OCI-LY7 (cell line): ENCODE measurements around the gene HCN4. TPM values are rescaled to one million over a fixed set of nuclear protein-coding genes. Genes with fewer than 3 reads are reported as not detected.

Source experiments
- BruUV-seq: library from RNA; stranded (reverse); fragments of 400-500 nt; replicated peaks from 2 replicates; lab custom pipeline; 2021; lab: Mats Ljungman, UMichigan
- CTCF ChIA-PET: fragments of 300-600 bp; sonication (Branson Sonifier 250); formaldehyde crosslinking; loops from one replicate; lab custom pipeline; 2022; ENCODE audit warnings: antibody characterized with exemption; ENCODE audit not compliant: unreplicated experiment; lab: Charles Lee
- POLR2A ChIA-PET: fragments of 300-600 bp; sonication (Branson Sonifier 250); formaldehyde crosslinking; loops from one replicate; lab custom pipeline; 2022; ENCODE audit warnings: antibody characterized with exemption; lab: Charles Lee
- DNase-seq: peaks from one replicate; pipeline ENCODE4 v3.0.0-alpha.2; 2015; ENCODE audit warnings: low spot score
- H2AFZ ChIP-seq: fragments of 200-600 bp; sonication (generic), shearing (Covaris generic); 2 replicates; pipeline ENCODE4 v1.6.1; 2014; ENCODE audit warnings: mild to moderate bottlenecking, antibody characterized with exemption, low read length, moderate library complexity
- H3K27ac ChIP-seq: fragments of 200-600 bp; sonication (generic); 2 replicates; pipeline ENCODE4 v1.5.1; 2014; ENCODE audit warnings: mixed run types, low read depth, mild to moderate bottlenecking, moderate library complexity, low read length, inconsistent platforms; ENCODE audit not compliant: poor library complexity, severe bottlenecking
- H3K36me3 ChIP-seq: fragments of 200-600 bp; sonication (generic); 2 replicates; pipeline ENCODE4 v1.6.1; 2014; ENCODE audit warnings: mild to moderate bottlenecking, antibody characterized with exemption, low read length, moderate library complexity, mixed read lengths; ENCODE audit not compliant: insufficient read depth
- H3K4me1 ChIP-seq: fragments of 200-600 bp; sonication (generic); 2 replicates; pipeline ENCODE4 v1.5.1; 2014; ENCODE audit warnings: mild to moderate bottlenecking, low read length; ENCODE audit not compliant: insufficient read depth, poor library complexity, severe bottlenecking
- H3K4me2 ChIP-seq: fragments of 200-600 bp; sonication (generic); 2 replicates; pipeline ENCODE4 v1.6.1; 2014; ENCODE audit warnings: mild to moderate bottlenecking, low read length
- H3K4me3 ChIP-seq: fragments of 200-600 bp; sonication (generic); 2 replicates; pipeline ENCODE4 v1.5.1; 2014; ENCODE audit warnings: mild to moderate bottlenecking, low read depth, low read length; ENCODE audit not compliant: poor library complexity, severe bottlenecking
- H3K79me2 ChIP-seq: fragments of 200-600 bp; sonication (generic); 2 replicates; pipeline ENCODE4 v1.6.1; 2016; ENCODE audit warnings: low read depth, mild to moderate bottlenecking, low read length, moderate library complexity, mixed read lengths; ENCODE audit not compliant: insufficient read depth
- H3K9me2 ChIP-seq: fragments of 200-600 bp; sonication (generic); 2 replicates; pipeline ENCODE4 v1.6.1; 2016; ENCODE audit warnings: mild to moderate bottlenecking, low read length, mixed read lengths; ENCODE audit not compliant: insufficient read depth
- H3K9me3 ChIP-seq: fragments of 200-600 bp; sonication (generic); 2 replicates; pipeline ENCODE4 v1.6.1; 2014; ENCODE audit warnings: mild to moderate bottlenecking, mixed run types, low read length, mixed read lengths
- H4K20me1 ChIP-seq: fragments of 200-600 bp; sonication (generic); 2 replicates; pipeline ENCODE4 v1.6.1; 2014; ENCODE audit warnings: mild to moderate bottlenecking, antibody characterized with exemption, low read length, moderate library complexity, mixed read lengths; ENCODE audit not compliant: insufficient read depth
- CTCF ChIP-seq: fragments of 200-600 bp; sonication (generic); conservative IDR thresholded peaks from 2 replicates; pipeline ENCODE4 v1.5.1; 2014; ENCODE audit warnings: mild to moderate bottlenecking, antibody characterized with exemption, low read length, moderate library complexity, mixed read lengths
- EZH2phosphoT487 ChIP-seq: fragments of 200-600 bp; sonication (generic); IDR thresholded peaks from 2 replicates; pipeline ENCODE4 v1.6.1; 2018; ENCODE audit warnings: low read depth, borderline replicate concordance, mild to moderate bottlenecking, mixed run types, antibody characterized with exemption, low read length, moderate library complexity, mixed read lengths
- intact Hi-C: fragments of 100-400 bp; cut with micrococcal nuclease; formaldehyde crosslinking; loops from one replicate; pipeline ENCODE4 v1.10.0; 2022; ENCODE audit not compliant: unreplicated experiment
- total RNA-seq, 2 experiments: library from RNA; depleted of rRNA in 1 of 2; stranded (reverse); fragments of >200 nt in 1 of 2; shearing (Covaris generic) in 1 of 2; gene quantifications; 2 replicates each; pipeline ENCODE4 v1.2.3, GENCODE V29; 2014 to 2022

HCN4 gene
- total RNA-seq, 2 experiments from 2014 or later, result not detected

- H4K20me1 ChIP-seq, result no peaks in the 10 kb centered on the region
- no peaks in the 10 kb centered on the region for H3K79me2 ChIP-seq
- no TSS peak for BruUV-seq
- no peak overlapping the region for H3K27ac ChIP-seq
- intact Hi-C loops, result no loop called here
- H3K36me3 ChIP-seq, result no peaks in the 10 kb centered on the region
- no peak overlapping the region for H3K4me3 ChIP-seq
- no peaks in the 10 kb centered on the region for H3K9me2 ChIP-seq
- no peak overlapping the region for H3K4me2 ChIP-seq
- H3K4me1 ChIP-seq, result no peaks in the 10 kb centered on the region
- H2AFZ ChIP-seq, result no peak overlapping the region
- TF ChIP-seq EZH2phosphoT487, result no peak
- no peak for TF ChIP-seq CTCF
- no peaks in the 10 kb centered on the region for H3K9me3 ChIP-seq
- DNase-seq, result no peak
- ChIA-PET CTCF (no interaction called here), POLR2A (no interaction called here)
These were observed 28.7 kb upstream of the HCN4 start for GRCh38 chr15:73397461-73397860.

- CTCF ChIA-PET, result no interaction called here
- Histone ChIP-seq H3K9me3 (no peaks in the 10 kb centered on the region), H3K4me1 (no peaks in the 10 kb centered on the region), H3K79me2 (no peaks in the 10 kb centered on the region), H2AFZ (no peak overlapping the region), H4K20me1 (no peaks in the 10 kb centered on the region), H3K9me2 (no peaks in the 10 kb centered on the region), H3K27ac (no peak overlapping the region), H3K36me3 (no peaks in the 10 kb centered on the region), H3K4me2 (no peak overlapping the region), H3K4me3 (no peak overlapping the region)
- no peak for TF ChIP-seq CTCF
- no peak for TF ChIP-seq EZH2phosphoT487
- POLR2A ChIA-PET, result interaction anchor here (0.7 kb wide), 2 partner anchors 16 to 92 kb away, joined by 6 to 10 read pairs; no protein-coding TSS in a partner anchor
- intact Hi-C loops, result no loop called here
- no TSS peak for BruUV-seq
- no peak for DNase-seq
These were observed 26.9 kb upstream of the HCN4 start for GRCh38 chr15:73395671-73396070.

GRCh38 chr15:73394782-73395181 lies 26.0 kb upstream of the HCN4 start:
- CTCF ChIA-PET, result no interaction called here
- no peaks in the 10 kb centered on the region for H3K9me2 ChIP-seq

More at GRCh38 chr15:73394782-73395181, 26.0 kb upstream of the HCN4 start:
- intact Hi-C loops, result no loop called here
- Histone ChIP-seq H3K79me2 (no peaks in the 10 kb centered on the region), H3K4me2 (no peak overlapping the region), H2AFZ (no peak overlapping the region), H3K27ac (no peak overlapping the region), H3K36me3 (no peaks in the 10 kb centered on the region), H4K20me1 (no peaks in the 10 kb centered on the region), H3K4me1 (no peaks in the 10 kb centered on the region), H3K4me3 (no peak overlapping the region), H3K9me3 (no peaks in the 10 kb centered on the region)
- DNase-seq, result no peak
- POLR2A ChIA-PET, result no interaction called here
- TF ChIP-seq EZH2phosphoT487, result no peak
- BruUV-seq, result no TSS peak
